Endothelial cell of hepatic sinusoid (primary cell): ENCODE data around the gene DDX47.
"Not testable (repeated sequence)": the region's sequence is repeated elsewhere in the genome, so short reads cannot be mapped to it uniquely, and the experiment has no call there.

Experiments used
- in situ Hi-C: cut with HindIII; loops from 2 replicates; pipeline ENCODE4 v1.10.0; 2017; ENCODE audit warnings: low sequenced_read_pairs

DDX47 gene

GRCh38 chr12:12796928-12797793, 16.0 kb upstream of the DDX47 start:
- in situ Hi-C loops = no loop called here

GRCh38 chr12:12797794-12798152, 15.4 kb upstream of the DDX47 start:
- in situ Hi-C loops = no loop called here

GRCh38 chr12:12798480-12798879, 14.7 kb upstream of the DDX47 start:
- in situ Hi-C loops = no loop called here

GRCh38 chr12:12799163-12799920, 13.8 kb upstream of the DDX47 start:
- in situ Hi-C loops = no loop called here

- in situ Hi-C loops = no loop called here
Observed at GRCh38 chr12:12800406-12801180, 12.6 kb upstream of the DDX47 start.

GRCh38 chr12:12801656-12802055, 11.5 kb upstream of the DDX47 start:
- in situ Hi-C loops = not testable (repeated sequence)

GRCh38 chr12:12803186-12803585, 10.0 kb upstream of the DDX47 start:
- in situ Hi-C loops = no loop called here

- in situ Hi-C loops = no loop called here
Observed at GRCh38 chr12:12804011-12804410, 9.1 kb upstream of the DDX47 start.

GRCh38 chr12:12804432-12804886, 8.7 kb upstream of the DDX47 start:
- in situ Hi-C loops = no loop called here

- in situ Hi-C loops = no loop called here
Observed at GRCh38 chr12:12806784-12807516, 6.2 kb upstream of the DDX47 start.

GRCh38 chr12:12807517-12807903, 5.6 kb upstream of the DDX47 start:
- in situ Hi-C loops = not testable (repeated sequence)

- in situ Hi-C loops = no loop called here
Observed at GRCh38 chr12:12807970-12808702, 5.0 kb upstream of the DDX47 start.

- in situ Hi-C loops = no loop called here
Observed at GRCh38 chr12:12810553-12811021, 2.6 kb upstream of the DDX47 start.

GRCh38 chr12:12811343-12811742, 1.8 kb upstream of the DDX47 start:
- in situ Hi-C loops = no loop called here

- in situ Hi-C loops = no loop called here
Observed at GRCh38 chr12:12812174-12812573, 972 bp upstream of the DDX47 start.

GRCh38 chr12:12812618-12813119, 477 bp upstream of the DDX47 start:
- in situ Hi-C loops = no loop called here

GRCh38 chr12:12817616-12818015, 4.5 kb downstream of the DDX47 start:
- in situ Hi-C loops = no loop called here

GRCh38 chr12:12818701-12819100, 5.6 kb downstream of the DDX47 start:
- in situ Hi-C loops = no loop called here

- in situ Hi-C loops = no loop called here
Observed at GRCh38 chr12:12819221-12819620, 6.1 kb downstream of the DDX47 start.
